HG03039 (cell line): ENCODE measurements around the gene THBS2.
"Not testable (repeated sequence)": the region's sequence is repeated elsewhere in the genome, so short reads cannot be mapped to it uniquely, and the experiment has no call there.

ENCODE experiments used
- ATAC-seq: cut with Tn5 transposase; IDR thresholded peaks from one replicate; pipeline ENCODE4 v1.9.1; 2021; ENCODE audit warnings: mild to moderate bottlenecking, moderate library complexity; ENCODE audit not compliant: unreplicated experiment

Gene THBS2

DNA sequence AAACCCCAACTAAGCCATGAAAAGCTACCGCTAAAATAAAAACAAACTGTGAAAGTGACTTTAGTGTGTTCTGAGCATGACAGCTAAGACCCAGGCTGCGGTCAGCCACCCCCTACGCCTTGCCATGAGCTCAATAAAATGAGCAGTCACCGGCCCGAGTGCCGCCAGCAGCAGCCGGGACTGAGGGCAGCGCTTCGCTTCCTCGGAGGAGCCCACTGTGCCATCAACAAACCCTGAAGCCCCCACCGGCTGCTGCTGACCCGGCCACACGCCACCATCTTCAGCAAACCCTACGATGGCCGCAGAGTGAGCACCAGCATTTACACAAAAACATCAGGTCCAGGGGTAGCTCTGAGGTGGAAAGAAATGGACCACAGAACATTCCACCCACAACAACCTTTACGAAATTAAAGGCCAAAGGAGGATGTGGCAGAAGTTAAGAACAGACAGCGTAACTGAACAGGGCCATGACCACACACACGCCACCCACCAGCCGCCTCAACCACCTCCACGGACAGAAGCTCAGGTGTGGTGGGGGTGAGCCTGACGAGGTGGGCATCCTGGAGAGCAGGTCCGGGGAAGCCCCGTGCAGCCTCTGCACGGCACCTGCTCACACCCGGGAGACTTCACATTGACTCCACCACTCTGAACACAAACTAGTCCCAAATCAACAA, 67.0 kb downstream of the THBS2 start:
- no peak for ATAC-seq

DNA sequence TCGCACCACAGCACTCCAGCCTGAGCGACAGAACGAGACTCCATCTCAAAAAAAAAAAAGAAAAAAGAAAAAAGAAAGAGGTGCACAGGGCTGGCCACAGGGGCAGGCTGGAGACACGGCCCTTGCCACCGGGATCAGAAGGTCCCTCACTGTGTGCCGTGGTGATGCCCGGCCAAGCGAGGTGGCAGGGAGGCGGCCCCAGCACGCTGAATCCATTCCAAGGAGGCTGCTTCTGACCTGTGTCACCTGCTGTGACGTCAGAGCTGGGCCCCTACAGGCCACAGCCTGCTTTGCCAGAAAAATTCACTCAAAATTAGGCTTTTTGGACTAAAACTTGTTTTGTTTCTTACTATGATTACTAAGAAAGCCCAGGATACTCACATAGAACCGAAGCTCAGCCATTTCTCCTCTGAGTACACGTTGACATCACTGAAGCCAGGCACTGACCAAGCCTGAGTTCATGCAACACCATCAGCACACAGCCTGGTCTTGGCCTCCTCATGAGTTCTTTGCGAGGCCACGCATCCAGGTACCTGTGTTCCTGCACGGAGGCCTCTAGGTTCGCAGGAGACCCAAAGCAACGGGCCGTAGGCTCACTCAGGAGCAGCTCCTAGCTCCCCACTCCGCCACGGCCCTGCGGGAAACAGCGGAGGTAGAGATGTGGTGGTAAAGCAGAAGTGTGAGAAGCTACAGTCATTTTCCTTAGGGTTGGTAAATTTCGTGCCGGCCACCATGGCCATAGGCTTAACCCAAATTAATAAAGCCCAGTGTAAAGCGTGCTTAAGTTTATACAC, 67.8 kb downstream of the THBS2 start:
- ATAC-seq = no peak

DNA sequence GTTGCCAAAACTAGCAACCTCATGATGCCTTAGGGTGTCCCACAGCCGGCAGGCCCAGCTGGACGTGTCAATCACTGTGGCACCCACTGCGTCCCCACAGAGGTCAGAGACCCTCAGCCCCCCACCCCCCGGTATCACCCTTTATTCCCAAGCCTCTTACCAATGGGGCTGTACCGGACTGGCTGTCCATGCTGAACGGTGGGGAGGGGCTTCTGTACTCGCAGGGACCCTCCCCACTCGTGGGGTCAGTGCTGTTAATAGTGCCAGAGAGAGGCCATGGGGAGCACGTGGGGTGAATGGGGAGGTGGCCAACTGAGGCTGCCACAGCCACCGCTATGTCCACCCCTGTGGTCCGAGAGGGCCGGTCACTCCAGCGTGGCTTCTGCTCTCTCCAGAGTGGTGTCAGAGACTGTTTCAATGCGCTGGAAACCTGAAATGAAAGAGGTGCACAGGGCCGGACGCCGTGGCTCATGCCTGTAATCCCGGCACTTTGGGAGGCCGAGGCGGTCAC, 68.6 kb downstream of the THBS2 start:
- no peak for ATAC-seq

DNA sequence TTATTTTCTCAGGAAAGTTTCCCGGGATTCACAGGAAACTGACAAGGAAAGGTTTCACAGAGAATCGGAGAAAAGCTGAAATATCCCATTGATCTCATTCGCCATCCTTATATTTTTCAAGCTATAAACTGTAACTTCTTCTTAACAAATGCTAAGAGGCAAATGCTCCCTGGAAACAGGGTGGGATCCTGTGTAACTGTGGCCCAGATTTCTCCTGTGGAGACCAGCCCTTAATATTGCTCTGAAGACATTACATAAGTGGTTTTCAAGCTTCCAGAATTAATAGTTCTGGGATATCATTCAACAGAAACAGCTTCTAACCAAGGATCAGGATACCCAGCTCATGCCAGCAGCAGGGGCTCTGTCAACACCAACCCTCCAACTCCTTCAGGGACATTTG, 69.2 kb downstream of the THBS2 start:
- ATAC-seq = no peak

DNA sequence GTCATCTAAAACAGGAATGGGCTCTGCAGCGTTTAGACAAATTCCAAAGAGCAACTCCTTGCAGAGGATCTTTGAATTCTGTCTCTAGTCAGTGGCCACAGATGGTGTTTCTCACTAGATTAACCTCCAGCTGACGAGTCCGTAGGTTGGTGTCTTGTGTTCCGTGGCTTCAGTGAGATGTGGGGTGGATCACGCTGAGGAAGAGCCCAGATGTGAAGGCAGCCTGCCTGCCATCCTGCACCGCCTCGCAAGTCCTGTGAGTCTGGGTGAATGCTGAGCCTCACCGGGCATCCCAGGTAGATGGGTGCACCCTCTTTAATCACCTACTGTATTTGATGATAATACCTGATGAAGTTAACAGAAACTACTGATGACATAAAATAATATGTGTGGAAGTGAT, 70.4 kb downstream of the THBS2 start:
- no peak for ATAC-seq

DNA sequence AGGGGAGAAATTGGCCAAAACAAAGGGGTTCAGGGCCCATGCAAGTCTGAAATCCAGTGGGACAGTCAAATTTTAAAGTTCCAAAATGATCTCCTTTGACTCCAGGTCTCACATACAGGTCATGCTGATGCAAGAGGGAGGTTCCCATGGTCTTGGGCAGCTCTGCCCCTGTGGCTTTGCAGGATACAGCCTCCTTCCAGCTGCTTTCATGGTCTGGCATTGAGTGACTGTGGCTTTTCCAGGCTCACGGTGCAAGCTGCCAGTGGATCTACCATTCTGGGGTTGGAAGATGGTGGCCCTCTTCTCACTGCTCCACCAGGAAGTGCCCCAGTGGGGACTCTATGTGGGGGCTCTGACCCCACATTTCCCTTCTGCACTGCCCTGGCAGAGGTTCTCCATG, 73.8 kb downstream of the THBS2 start:
- ATAC-seq = not testable (repeated sequence)

DNA sequence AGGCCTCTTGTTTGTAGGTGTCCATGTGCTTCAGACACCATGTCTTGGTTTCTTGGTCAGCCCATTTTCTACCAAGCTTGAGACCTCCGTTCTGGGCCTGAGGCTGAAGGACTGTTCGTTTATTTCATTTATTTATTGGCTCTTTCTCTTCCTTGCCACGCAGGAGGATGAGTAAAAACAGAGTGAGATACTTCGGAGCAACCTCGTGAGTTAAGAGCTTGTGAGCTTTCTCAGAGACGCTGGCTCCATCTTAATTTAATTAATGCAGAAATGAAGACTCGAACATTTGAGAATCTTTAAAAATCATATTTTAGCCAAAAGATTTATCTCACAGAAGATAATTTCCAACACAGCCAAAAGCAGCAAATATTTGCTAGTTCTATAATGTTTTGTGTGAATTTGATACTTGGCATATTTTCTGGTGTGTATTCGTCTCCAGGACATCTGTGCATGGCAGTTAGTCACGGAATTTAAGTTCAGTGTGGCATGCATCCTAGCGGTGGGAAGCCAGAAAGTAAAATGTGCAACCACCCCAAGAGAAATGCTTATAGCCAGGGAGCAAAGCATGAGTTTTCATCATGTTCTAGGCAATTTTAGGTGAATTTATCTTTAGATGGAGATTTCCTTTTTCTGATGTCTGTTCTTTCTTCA, 76.0 kb downstream of the THBS2 start:
- no peak for ATAC-seq

DNA sequence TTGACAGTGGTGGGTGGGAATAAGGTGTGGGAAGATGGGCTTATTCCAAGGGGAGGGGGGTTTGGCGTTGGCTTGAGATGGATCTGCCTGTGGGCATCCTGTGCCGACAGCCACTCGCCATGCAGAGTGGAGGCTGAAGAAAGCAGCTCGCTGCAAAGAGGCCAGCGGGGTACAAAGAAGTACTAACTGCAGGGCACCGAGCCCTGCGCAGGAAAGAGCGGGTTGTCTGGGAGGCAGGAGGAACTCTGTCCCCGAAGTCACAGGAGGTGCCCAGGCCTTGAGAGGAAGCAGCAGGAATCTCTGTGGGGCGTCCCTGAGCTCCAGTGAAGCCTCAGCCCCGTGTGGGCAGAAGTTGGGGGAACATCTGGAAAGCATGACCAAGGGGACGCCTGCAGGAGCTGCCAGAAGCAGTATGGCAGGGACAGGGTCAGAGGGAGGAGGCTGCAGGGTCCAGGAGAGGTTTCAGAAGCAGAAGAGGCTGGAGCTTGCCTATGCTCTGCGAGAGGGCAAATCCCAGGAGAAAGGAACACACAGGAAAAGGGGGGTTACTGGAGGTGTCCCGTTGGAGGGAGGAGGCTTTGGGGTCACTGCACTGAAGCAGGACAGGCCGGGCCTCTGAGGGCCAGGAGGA, 77.2 kb downstream of the THBS2 start:
- no peak for ATAC-seq

DNA sequence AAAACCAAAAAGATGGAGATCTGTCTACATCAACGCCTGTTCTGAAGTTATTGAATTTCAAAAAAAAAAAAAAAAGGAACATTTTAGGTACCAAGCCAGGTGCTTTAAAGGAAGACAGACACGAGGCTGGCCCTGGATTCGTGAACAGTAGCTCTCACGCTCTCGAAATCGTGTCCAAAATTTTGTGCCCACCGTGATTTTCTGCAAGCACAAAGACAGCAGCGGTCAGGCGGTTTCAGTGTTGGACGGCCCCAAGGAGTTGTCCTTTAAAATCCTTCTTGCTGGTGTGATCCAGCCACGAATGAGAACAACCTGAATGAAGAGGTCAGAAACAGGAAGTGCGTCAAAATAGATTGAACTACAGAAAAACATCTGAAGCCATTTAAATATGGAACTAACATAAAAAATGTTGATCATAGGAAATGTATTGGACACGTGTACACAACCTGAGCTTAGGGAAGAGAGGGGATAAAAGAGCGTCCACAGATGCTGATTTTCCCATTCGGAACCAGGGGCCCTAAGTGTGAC, 78.2 kb downstream of the THBS2 start:
- no peak for ATAC-seq

DNA sequence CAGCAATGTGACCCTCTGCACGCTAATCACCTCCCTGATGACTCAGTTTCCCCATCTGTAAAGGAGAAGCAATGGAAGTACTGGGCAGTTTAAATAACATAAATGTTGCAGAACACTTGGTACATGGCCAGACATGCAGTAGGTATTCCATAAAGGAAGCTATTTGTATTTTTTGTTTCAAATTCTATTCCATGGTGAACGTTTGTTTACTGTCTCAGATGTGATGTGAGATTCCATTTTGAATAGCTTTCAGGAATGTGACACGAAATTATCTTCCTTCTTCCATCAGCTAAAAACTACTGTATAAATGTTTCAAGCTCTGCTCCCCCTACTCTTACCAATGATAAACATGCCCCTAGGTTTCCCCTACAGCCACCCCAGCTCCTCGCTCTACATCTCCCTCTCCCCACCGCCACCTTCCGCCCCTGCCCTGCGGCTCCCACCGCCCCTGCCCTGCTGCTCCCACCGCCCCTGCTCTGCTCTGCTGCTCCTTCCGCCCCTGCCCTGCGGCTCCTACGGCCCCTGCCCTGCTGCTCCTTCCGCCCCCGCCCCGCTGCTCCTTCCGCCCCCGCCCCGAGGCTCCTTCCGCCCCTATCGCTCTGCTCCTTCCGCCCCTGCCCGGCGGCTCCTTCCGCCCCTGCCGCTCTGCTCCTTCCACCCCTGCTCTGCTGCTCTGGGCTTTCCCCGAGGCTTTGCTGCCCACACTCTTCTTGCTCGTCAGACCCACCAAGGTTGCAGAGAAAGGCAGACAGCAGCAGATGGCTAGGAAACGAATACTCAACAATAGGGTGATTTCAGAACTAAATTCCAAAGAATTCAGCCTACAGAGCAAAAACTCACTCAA, 78.9 kb downstream of the THBS2 start:
- no peak for ATAC-seq

DNA sequence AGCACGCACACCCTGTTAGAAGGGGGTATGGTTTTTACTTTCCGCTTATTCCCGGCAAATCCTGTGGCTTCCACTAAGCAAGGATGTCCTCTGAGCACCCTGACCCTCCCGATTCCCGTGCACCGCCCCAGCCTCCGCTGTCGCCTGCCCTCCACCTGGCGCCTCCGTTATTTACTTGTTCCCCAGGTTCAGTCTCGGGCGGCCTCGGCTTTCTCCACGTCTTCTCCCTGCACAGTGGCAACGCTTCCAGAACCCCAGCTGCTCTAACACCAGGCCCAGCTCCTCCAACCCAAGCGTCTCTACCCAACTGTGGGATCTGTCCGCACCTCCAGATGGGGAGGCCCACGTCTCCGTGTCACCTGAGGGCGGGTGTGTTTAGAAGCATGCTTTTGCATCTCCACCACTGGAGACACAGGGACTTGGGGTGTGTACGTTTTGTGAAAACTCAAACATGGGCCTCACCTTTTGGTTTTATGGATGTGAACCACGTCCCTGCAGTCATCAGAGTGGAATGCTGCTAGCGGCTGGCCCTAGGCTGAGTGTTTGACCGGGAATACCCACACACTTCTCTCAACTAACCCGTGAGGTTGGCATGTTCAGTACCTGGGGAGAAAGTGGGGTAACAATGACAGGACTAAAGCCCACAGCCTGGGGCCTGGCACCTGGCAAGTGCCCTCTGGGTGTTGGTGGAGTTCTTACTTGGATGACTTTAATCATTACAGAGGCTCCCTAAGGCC, 79.9 kb downstream of the THBS2 start:
- ATAC-seq = no peak

DNA sequence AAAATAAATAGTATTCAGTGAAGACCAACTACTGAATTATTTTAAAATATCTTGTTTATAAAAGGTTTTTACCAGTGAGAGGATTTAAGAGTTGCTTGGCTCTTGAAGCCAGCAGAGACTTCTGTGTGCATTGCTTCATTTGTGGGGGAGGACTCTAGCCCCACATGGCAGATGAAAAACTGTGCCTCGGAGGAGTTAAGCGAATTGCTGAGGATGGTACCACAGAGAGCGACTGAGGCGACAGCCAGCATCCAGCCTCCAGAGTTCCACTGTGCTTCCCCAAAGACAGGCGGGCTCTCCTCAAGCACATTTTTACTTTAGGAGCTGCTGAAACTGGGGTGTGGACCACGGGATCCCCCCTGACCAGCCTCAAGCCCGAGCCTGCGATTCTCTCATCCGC, 80.7 kb downstream of the THBS2 start:
- no peak for ATAC-seq

DNA sequence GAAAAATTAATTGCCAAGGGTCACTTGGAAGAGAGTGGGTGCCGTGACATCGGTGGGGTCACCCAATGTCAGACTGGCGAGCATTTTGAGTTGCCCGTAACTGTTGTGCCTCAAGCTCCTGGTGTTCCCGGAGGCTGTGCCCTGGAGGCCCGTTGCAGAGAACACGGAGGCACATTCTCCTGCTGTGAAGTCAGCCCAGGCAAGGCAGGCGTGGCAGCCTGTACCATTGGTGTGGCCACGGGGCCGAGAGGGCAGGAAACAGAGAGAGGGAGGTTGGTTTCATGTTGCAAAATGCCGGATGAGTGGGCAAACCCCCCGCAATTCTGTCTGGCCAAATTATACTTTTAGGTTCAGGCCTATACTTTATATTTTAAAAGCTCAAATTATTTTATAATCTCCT, 81.2 kb downstream of the THBS2 start:
- ATAC-seq = no peak

DNA sequence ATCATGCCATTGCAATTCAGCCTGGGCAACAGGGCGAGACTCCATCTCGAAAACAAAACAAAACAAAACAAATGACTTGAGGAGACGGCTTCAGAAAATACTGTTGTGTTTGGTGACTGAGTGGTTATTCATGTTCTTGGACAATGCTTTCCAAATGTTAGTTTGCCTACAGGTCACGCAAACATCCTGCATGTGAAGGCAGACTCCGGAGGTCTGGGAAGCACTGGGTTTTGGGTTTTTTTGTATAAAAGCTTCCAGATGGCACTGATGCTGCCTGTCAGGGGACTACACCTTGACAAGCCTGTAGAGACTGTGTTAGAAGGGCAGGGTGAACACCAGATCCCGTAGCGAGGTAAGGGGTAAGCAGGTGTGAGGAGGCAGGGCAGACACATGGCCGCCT, 81.7 kb downstream of the THBS2 start:
- no peak for ATAC-seq

DNA sequence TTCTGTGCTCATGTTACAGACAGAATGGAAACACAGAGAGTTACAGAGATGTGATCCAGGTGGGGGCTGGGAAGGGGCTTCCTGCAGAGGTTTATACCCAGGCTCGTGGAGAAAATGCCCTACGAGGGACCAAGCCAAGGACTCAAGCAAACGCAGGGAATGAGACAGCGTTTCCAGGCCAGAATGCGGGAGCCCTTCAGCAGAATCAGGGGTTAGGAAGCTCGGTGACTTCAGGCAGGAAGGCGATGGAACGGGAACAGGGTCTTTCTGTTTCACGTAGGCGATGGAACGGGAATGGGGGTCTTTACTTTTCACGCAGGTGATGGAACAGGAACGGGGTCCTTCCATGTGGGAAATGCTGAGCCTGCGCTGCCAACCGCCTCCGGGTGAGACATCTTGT, 82.6 kb downstream of the THBS2 start:
- no peak for ATAC-seq

DNA sequence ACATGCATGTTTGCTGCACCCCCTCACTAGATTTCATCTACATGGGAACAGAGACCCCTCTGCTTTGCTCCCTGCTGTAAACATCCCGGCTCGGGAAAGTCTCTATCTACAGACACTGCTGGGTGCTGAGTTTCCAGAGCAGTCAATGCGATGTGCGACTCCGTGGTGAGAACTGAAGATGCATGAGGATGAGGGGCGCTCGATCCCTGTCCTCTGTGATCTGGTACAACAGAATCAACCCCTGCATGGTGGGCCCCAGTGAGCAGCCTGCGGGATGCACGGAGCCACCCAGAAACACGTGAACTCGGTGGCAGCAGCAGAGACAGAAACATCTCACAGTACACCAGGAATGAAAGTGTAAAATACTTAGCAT, 83.1 kb downstream of the THBS2 start:
- no peak for ATAC-seq

DNA sequence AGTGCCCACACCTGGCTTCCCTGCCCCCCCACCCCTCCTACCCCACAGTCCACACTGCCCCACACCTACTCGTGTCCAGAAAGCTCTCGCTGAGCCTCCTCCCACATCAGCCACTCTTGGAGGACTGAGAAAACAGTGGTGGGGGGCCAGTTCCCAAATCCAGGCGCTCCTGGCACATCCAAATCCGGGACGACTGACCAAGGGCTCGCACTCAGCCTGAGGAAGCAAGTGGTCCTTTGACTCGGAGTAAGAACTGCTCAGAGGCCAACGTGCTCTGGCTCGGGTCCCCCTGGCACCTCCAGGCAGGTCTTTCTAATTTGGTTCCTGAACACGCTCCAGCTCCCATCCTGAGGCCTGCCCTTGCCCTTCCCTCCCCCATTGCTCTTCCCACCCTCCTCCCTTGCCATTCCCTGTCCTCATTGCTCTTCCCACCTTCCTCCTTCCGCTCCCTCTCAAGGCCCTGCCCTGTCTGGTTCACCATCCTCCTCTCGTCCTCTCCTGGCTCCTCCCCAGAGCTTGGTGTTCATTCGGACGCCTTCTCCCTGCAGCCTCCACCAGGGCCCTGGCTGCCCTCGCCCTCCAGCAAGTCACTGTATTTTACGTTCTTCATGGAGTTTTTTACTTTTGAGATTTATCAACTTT, 83.6 kb downstream of the THBS2 start:
- ATAC-seq = no peak

DNA sequence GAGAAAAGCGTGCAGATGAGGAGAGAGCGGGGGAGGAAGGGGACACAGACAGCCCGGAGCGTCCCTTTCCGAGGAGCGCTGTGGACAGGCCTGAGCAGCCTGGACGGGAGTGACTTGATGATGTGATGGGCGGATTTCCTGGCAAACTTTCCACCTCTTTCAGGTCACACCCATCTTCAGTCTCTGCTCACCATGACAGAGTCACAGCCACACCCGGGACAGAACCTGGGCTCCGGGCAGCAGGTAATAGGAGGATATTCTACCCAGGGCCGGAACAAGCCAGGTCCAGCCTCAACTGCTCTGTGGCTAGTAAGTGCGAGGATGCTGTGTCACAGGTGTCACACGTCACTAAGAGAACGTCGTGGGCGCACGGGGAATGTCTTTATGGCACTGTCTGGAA, 84.3 kb downstream of the THBS2 start:
- no peak for ATAC-seq

DNA sequence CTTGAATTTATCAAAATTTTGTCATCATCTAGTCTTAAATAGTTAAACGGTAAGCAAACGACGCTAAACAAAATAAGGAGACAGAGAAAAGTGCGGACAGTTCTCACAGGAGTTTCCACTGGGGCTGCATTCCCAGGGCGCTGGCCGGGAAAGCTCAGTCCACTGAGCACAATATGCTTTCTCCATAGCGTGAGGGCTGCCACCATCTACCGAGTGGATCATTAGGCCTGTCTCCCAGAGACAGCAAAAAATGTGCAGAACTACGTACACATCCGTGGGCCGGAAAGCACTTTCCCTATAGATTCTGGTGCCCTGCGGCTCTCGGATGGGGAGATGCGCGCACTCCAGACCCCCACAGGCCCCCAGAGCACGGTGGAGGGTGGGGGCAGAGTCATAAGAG, 84.9 kb downstream of the THBS2 start:
- no peak for ATAC-seq
